HT-29 (cell line): ENCODE measurements around the gene MSANTD3. TPM values are rescaled to one million over a fixed set of nuclear protein-coding genes. Genes with fewer than 3 reads are reported as not detected.
"Not testable (repeated sequence)": the region's sequence is repeated elsewhere in the genome, so short reads cannot be mapped to it uniquely, and the experiment has no call there.

Experiments
- DNase-seq: peaks from one replicate; pipeline ENCODE4 v3.0.0-alpha.2; 2015; ENCODE audit warnings: low spot score
- total RNA-seq: library from RNA; depleted of rRNA; stranded (reverse); fragments of >200 nt; shearing (Covaris generic); gene quantifications from 2 replicates; pipeline ENCODE4 v1.2.3, GENCODE V29; 2014; rRNA removed

MSANTD3 gene
- 16.5 and 18.6 TPM in 2 replicates for total RNA-seq

- peak; percentile 71 for DNase-seq
Measured at GRCh38 chr9:100426530-100427365, at the start of gene MSANTD3. Gene MSANTD3 (plus strand): TSS chr9:100427143. CDS start chr9:100441939, 14,796 bp downstream.

GRCh38 chr9:100379862-100380261 is 47.1 kb upstream of the MSANTD3 start:
- DNase-seq = no peak

GRCh38 chr9:100392989-100393388 is 34.0 kb upstream of the MSANTD3 start:
- not testable (repeated sequence) for DNase-seq

GRCh38 chr9:100394032-100394695 is 32.8 kb upstream of the MSANTD3 start:
- no peak for DNase-seq

GRCh38 chr9:100394816-100395215 is 32.1 kb upstream of the MSANTD3 start:
- DNase-seq = no peak

GRCh38 chr9:100396769-100397168 is 30.2 kb upstream of the MSANTD3 start:
- no peak for DNase-seq

- DNase-seq = no peak
Measured at GRCh38 chr9:100397529-100398266, 29.2 kb upstream of the MSANTD3 start.

GRCh38 chr9:100401042-100401441 is 25.9 kb upstream of the MSANTD3 start:
- DNase-seq = no peak

GRCh38 chr9:100406962-100407361 is 20.0 kb upstream of the MSANTD3 start:
- DNase-seq = no peak

- no peak for DNase-seq
Measured at GRCh38 chr9:100408546-100409175, 18.3 kb upstream of the MSANTD3 start.

- no peak for DNase-seq
Measured at GRCh38 chr9:100409176-100409556, 17.8 kb upstream of the MSANTD3 start.

GRCh38 chr9:100411472-100412283 is 15.3 kb upstream of the MSANTD3 start:
- DNase-seq = peak; percentile 89

- DNase-seq = no peak
Measured at GRCh38 chr9:100413839-100414420, 13.0 kb upstream of the MSANTD3 start.

- no peak for DNase-seq
Measured at GRCh38 chr9:100417815-100418214, 9.1 kb upstream of the MSANTD3 start.

GRCh38 chr9:100419166-100419565 is 7.8 kb upstream of the MSANTD3 start:
- no peak for DNase-seq

GRCh38 chr9:100421116-100421515 is 5.8 kb upstream of the MSANTD3 start:
- DNase-seq = not testable (repeated sequence)

- peak; percentile 17 for DNase-seq
Measured at GRCh38 chr9:100425758-100426157, 1.2 kb upstream of the MSANTD3 start.

- no peak for DNase-seq
Measured at GRCh38 chr9:100426189-100426529, 784 bp upstream of the MSANTD3 start.

GRCh38 chr9:100427366-100428263 is 672 bp downstream of the MSANTD3 start:
- DNase-seq = peak; percentile 51
